Endothelial cell of umbilical vein (primary cell): ENCODE results near the gene ASTN1. TPM values are rescaled to one million over a fixed set of nuclear protein-coding genes. Genes with fewer than 3 reads are reported as not detected.

ENCODE experiments used
- BruUV-seq: library from RNA; stranded (reverse); fragments of 400-500 nt; replicated peaks from 2 replicates; lab custom pipeline; 2021; lab: Mats Ljungman, UMichigan
- CTCF ChIA-PET: fragments of 300-600, 350-600 bp; sonication (Branson Sonifier 250); formaldehyde crosslinking; loops from one replicate; lab custom pipeline; 2021; ENCODE audit warnings: antibody characterized with exemption, inconsistent platforms; lab: Charles Lee
- POLR2A ChIA-PET: fragments of 300-600, 350-600 bp; sonication (Branson Sonifier 250); formaldehyde crosslinking; loops from one replicate; lab custom pipeline; 2021; ENCODE audit warnings: antibody characterized with exemption, inconsistent platforms; lab: Charles Lee
- DNase-seq: peaks from one replicate; pipeline ENCODE4 v3.0.0-alpha.2; 2011; ENCODE audit warnings: low read depth, low spot score
- FAIRE-seq: peaks from 2 replicates; lab custom pipeline; 2011; peaks lifted over from hg19 to GRCh38; lab: Jason Lieb, UNC
- H2AFZ ChIP-seq: 2 replicates; pipeline ENCODE4 v1.6.0; 2012; ENCODE audit warnings: low read depth, low read length, control low read depth, inconsistent platforms
- H3K27ac ChIP-seq: 2 replicates; pipeline ENCODE4 v1.5.1; 2011; ENCODE audit warnings: low read depth, mild to moderate bottlenecking, control low read depth, low read length, moderate library complexity; ENCODE audit not compliant: insufficient read depth
- H3K27me3 ChIP-seq, 2 experiments: 2 replicates each; pipeline versions ENCODE4 v1.6.0 to v1.6.1; 2011; ENCODE audit warnings: low read length in 2 of 2, mixed read lengths in 1 of 2; ENCODE audit not compliant: control insufficient read depth in 2 of 2, insufficient read depth in 2 of 2
- H3K36me3 ChIP-seq, 2 experiments: 2 replicates in 1 of 2; 3 replicates in 1 of 2; pipeline ENCODE4 v1.5.1; 2011; ENCODE audit warnings: low read length in 2 of 2, mild to moderate bottlenecking in 1 of 2, moderate library complexity in 1 of 2; ENCODE audit not compliant: control insufficient read depth in 2 of 2, insufficient read depth in 2 of 2; ENCODE audit errors: extremely low read depth in 1 of 2
- H3K4me1 ChIP-seq: 3 replicates; pipeline ENCODE4 v1.5.1; 2011; ENCODE audit warnings: mild to moderate bottlenecking, low read length; ENCODE audit not compliant: control insufficient read depth, insufficient read depth; ENCODE audit errors: extremely low read depth
- H3K4me2 ChIP-seq: 2 replicates; pipeline ENCODE4 v1.6.1; 2011; ENCODE audit warnings: low read length, control low read depth, mixed read lengths; ENCODE audit not compliant: insufficient read depth
- H3K4me3 ChIP-seq, 3 experiments: fragments of 200-600 bp in 1 of 3; sonication (generic), shearing (Covaris generic) in 1 of 3; replicated peaks in 1 of 3; 2 replicates each; pipeline ENCODE4 v1.5.1; 2011 to 2016; ENCODE audit warnings: control low read depth in 3 of 3, low read length in 3 of 3, mild to moderate bottlenecking in 2 of 3, inconsistent platforms in 1 of 3, low read depth in 1 of 3, moderate library complexity in 1 of 3; ENCODE audit not compliant: insufficient read depth in 1 of 3
- H3K79me2 ChIP-seq: 2 replicates; pipeline ENCODE4 v1.6.0; 2012; ENCODE audit warnings: low read length, inconsistent platforms; ENCODE audit not compliant: control insufficient read depth, insufficient read depth
- H3K9ac ChIP-seq: replicated peaks from 2 replicates; pipeline ENCODE3; 2011; ENCODE audit warnings: low read length, control low read depth; ENCODE audit not compliant: insufficient read depth; ENCODE audit errors: extremely low read depth
- H3K9me1 ChIP-seq: replicated peaks from 3 replicates; pipeline ENCODE4 v1.6.0; 2011; ENCODE audit warnings: mild to moderate bottlenecking, low read length; ENCODE audit not compliant: control insufficient read depth, insufficient read depth; ENCODE audit errors: extremely low read depth
- H3K9me3 ChIP-seq: replicated peaks from 2 replicates; pipeline ENCODE4 v1.5.1; 2012; ENCODE audit warnings: low read length, inconsistent platforms; ENCODE audit not compliant: control insufficient read depth, insufficient read depth
- H4K20me1 ChIP-seq: replicated peaks from 2 replicates; pipeline ENCODE3; 2011; ENCODE audit warnings: mild to moderate bottlenecking, low read length; ENCODE audit not compliant: control insufficient read depth, insufficient read depth; ENCODE audit errors: extremely low read depth
- CTCF ChIP-seq, 2 donors: IDR thresholded peaks; 1 replicate in 1 of 2; 2 replicates in 1 of 2; pipeline ENCODE4 v1.5.1; 2011; ENCODE audit warnings: low read length in 2 of 2, mild to moderate bottlenecking in 2 of 2, moderate library complexity in 2 of 2, control low read depth in 1 of 2, inconsistent platforms in 1 of 2, low read depth in 1 of 2; ENCODE audit not compliant: insufficient read depth in 1 of 2; ENCODE audit errors: extremely low read depth in 1 of 2
- EZH2 ChIP-seq: IDR thresholded peaks from 2 replicates; pipeline ENCODE4 v1.6.1; 2012; ENCODE audit warnings: borderline replicate concordance, low read depth, mild to moderate bottlenecking, moderate library complexity, low read length, inconsistent platforms; ENCODE audit not compliant: severe bottlenecking
- FOS ChIP-seq: IDR thresholded peaks from 2 replicates; pipeline ENCODE4 v1.6.1; 2011; ENCODE audit warnings: mild to moderate bottlenecking, low read length, moderate library complexity, borderline replicate concordance; ENCODE audit not compliant: insufficient read depth
- GATA2 ChIP-seq: IDR thresholded peaks from 2 replicates; pipeline ENCODE4 v1.7.0; 2011; ENCODE audit warnings: low read depth, mild to moderate bottlenecking, moderate library complexity, mixed read lengths, low read length; ENCODE audit not compliant: insufficient read length, insufficient read depth
- JUN ChIP-seq: IDR thresholded peaks from 2 replicates; pipeline ENCODE4 v1.6.1; 2011; ENCODE audit warnings: borderline replicate concordance, low read depth; ENCODE audit not compliant: insufficient read length, insufficient read depth
- MAX ChIP-seq: IDR thresholded peaks from 2 replicates; pipeline ENCODE4 v1.6.1; 2011; ENCODE audit not compliant: insufficient read depth, insufficient read length
- MYC ChIP-seq: IDR thresholded peaks from one replicate; pipeline ENCODE4 v1.6.1; 2011; ENCODE audit warnings: mild to moderate bottlenecking, low read depth, low read length
- POLR2A ChIP-seq: IDR thresholded peaks from 2 replicates; pipeline ENCODE4 v1.6.1; 2012; ENCODE audit warnings: low read depth, mild to moderate bottlenecking, control low read depth, low read length
- dilution Hi-C: fragments of 300-500 bp; cut with MboI; formaldehyde crosslinking; loops from one replicate; pipeline ENCODE4 v1.15.0; 2019; ENCODE audit warnings: low sequenced_read_pairs; ENCODE audit not compliant: extremely low pct_ligation_motif_present
- intact Hi-C: fragments of 100-400 bp; cut with micrococcal nuclease; formaldehyde crosslinking; loops from one replicate; pipeline ENCODE4 v1.10.0; 2022
- polyA plus RNA-seq, 4 experiments: library from polyadenylated mRNA; depleted of rRNA in 3 of 4; stranded (reverse) in 3 of 4; unstranded in 1 of 4; fragments of >200 nt; gene quantifications; 2 replicates each; pipeline versions ENCODE4 v1.2.1 to v1.2.3, GENCODE V29; 2011 to 2012; ENCODE audit warnings: missing spikeins in 1 of 4
- total RNA-seq: library from RNA; stranded (reverse); gene quantifications from 2 replicates; pipeline ENCODE4 v1.2.3, GENCODE V29; 2021

ASTN1 gene
- total and polyA plus RNA-seq, 2 donors (not counting 3 experiments of a cell fraction or from before 2014, with no cell fraction given) = 0.04 TPM; not detected in 1

GRCh38 chr1:177174921-177175634 lies 10.6 kb upstream of the ASTN1 start:
- intact Hi-C loops (no loop called here), dilution Hi-C loops (no loop called here)
- H3K27ac ChIP-seq = no peak overlapping the region
- no peaks in the 10 kb centered on the region for H3K4me1 ChIP-seq
- BruUV-seq = no TSS peak
- no peak for DNase-seq
- ChIA-PET CTCF (no interaction called here), POLR2A (no interaction called here)
- H3K36me3 ChIP-seq = no peaks in the 10 kb centered on the region
- H3K9me1 ChIP-seq = no peaks in the 10 kb centered on the region
- FAIRE-seq = no peak
- H3K4me3 ChIP-seq = no peak overlapping the region
- TF ChIP-seq FOS (no peak), EZH2 (no peak), GATA2 (no peak), JUN (no peak), MAX (no peak), POLR2A (no peak), CTCF (IDR thresholded peaks at IDR 0.05; ENCODE audit: extremely low read depth in 1 of 2, insufficient read depth in 1 of 2, low read depth in 1 of 2, low read length in 2 of 2) (no peak), MYC (no peak)
- no peak overlapping the region for H3K9ac ChIP-seq
- H3K4me2 ChIP-seq = no peak overlapping the region
- H3K9me3 ChIP-seq = no peaks in the 10 kb centered on the region
- peaks cover 14 to 16% of the 10 kb centered on the region in 2 experiments for H3K27me3 ChIP-seq
- no peak overlapping the region for H2AFZ ChIP-seq
- H4K20me1 ChIP-seq = no peaks in the 10 kb centered on the region
- no peaks in the 10 kb centered on the region for H3K79me2 ChIP-seq
